ENCODE results near the gene PNMA6E.

DNA sequence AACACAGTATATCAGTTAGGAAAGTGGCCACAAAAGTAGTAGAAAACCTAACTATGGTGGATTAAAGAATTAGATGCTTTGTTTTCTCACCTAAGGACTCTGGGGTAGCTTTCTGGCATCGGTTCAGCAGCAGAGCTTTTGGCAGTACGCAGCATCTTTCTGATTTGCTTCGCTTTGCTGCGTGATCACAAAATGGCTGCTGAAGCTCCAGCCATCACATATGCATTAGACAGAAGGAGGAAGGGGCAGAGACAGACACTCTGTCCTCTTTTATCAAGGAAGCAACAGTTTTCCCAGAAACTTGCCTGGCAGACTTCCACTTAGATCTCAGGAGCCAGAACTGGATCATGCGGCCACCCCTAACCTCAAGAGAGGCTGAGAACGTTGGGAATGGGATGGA, 29.6 kb upstream of the PNMA6E start:
- TF ChIP-seq, protein P1, sequence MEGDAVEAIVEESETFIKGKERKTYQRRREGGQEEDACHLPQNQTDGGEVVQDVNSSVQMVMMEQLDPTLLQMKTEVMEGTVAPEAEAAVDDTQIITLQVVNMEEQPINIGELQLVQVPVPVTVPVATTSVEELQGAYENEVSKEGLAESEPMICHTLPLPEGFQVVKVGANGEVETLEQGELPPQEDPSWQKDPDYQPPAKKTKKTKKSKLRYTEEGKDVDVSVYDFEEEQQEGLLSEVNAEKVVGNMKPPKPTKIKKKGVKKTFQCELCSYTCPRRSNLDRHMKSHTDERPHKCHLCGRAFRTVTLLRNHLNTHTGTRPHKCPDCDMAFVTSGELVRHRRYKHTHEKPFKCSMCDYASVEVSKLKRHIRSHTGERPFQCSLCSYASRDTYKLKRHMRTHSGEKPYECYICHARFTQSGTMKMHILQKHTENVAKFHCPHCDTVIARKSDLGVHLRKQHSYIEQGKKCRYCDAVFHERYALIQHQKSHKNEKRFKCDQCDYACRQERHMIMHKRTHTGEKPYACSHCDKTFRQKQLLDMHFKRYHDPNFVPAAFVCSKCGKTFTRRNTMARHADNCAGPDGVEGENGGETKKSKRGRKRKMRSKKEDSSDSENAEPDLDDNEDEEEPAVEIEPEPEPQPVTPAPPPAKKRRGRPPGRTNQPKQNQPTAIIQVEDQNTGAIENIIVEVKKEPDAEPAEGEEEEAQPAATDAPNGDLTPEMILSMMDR (IDR thresholded peaks at IDR 0.05; ENCODE audit: low read depth, low read length, poor library complexity, severe bottlenecking) = no peak
- no peak for TF ChIP-seq EZH2phosphoT487 (IDR thresholded peaks at IDR 0.05; ENCODE audit: borderline replicate concordance, low read length)
